Activated CD4-positive, alpha-beta T cell treated with anti-CD3 and anti-CD28 coated beads, Interleukin-2, Interleukin-6, amounts not matched to agents 100 ng/mL and 50 ng/mL, durations not matched to agents 16 hours and 8 hours (primary cell): Measurements from ENCODE around the gene CAVIN1.
A peak's percentile ranks its signal among the peaks of the same experiment; 100 is the strongest.
"Not testable (repeated sequence)": the region's sequence is repeated elsewhere in the genome, so short reads cannot be mapped to it uniquely, and the experiment has no call there.

Experiments used
- DNase-seq: peaks from one replicate; pipeline ENCODE4 v3.0.0-alpha.2; 2020

CAVIN1 gene, protein sequence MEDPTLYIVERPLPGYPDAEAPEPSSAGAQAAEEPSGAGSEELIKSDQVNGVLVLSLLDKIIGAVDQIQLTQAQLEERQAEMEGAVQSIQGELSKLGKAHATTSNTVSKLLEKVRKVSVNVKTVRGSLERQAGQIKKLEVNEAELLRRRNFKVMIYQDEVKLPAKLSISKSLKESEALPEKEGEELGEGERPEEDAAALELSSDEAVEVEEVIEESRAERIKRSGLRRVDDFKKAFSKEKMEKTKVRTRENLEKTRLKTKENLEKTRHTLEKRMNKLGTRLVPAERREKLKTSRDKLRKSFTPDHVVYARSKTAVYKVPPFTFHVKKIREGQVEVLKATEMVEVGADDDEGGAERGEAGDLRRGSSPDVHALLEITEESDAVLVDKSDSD

DNA sequence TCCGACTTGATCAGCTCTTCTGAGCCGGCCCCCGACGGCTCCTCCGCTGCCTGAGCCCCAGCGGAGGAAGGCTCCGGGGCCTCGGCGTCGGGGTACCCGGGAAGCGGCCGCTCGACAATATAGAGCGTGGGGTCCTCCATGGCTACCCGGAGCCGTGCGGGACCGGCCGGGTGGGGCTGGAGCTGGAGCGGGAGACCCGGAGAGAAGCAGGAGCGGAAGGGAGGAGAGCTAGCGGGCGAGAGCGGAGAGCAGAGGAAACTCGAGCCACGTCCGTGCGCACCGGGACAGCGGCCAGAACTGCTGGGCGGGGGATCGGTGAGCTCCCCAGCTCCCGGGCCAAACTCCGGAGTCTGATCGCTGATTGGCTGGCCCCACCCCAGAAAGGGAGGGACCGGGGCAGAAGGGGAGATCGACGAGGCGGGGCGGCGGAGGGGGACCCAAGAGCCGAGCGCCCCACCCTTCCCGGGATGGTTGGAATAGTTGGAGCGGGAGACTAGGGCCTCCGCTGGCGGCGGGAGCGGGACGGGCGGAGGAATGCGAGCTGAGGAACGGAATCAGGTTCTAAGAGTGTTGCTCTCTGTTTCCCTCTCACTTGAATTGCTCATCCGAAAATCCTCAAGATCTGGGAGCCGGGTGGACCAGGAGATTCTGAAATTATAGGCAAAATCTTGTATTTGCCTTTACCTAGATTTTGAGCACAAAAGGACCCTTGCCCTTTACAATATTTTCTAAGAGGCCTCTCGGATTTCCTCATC lies at the start of gene CAVIN1:
Gene CAVIN1, minus strand, starts transcription at position 299 of the 755 bp plus-strand sequence. Its CDS starts 159 bp downstream, at position 140.
- DNase-seq, result no peak

DNA sequence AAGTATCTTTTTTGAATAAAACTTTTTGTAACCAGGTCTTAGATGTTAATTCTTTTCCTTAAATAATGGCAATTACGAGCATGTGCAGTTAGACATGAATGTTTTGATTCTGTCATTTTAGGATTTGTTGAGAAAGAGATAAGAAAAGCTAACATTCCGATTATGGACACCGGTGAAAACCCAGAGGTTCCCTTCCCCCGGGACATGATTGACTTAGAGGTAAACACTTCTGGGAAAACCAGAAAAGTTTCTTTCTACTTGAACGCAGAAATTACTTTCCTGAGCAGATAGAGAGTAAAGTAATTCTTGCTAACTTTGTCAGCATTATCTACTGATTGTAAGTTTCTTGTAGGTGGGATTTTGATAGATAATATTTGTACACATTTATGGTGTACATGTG lies 44.8 kb upstream of the CAVIN1 start:
- no peak for DNase-seq

DNA sequence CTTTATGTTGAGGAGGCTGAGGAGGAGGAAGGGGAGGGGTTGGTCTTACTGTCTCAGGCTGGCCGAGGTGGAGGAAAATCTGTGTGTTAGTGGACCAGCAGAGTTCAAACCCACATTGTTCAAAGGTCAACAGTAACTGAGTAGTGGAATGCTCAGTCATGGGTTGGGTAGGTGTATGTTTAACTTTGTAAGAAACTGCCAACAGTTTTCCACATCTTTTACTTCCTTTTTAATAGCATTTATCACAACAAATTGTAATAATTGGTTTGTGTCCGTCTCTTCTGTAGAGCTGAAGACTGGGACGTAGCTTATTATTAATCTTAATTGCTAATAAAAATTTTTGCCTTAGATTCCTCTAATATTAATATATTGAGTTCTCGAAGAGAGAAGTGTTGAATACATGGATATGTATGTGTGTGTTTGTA lies 40.9 kb upstream of the CAVIN1 start:
- DNase-seq, result no peak

DNA sequence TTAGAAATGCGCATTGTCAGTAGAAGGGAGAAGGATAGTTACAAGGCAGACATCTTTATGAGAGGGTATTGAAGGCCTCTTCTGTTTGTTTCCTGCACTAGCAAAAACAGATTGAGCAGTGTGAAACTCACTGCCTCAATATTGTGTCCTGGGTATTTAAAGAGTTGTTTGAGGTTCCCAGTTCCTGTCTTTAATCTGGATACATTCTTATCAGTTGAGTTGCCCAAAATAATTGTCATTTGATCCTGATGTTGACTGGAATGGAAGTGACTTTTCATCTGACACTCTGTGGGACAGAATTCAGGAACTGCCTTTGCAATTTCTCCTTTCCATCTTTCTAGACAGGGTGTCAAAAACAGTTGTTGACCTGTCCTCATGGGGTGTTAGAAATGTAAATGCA lies 37.3 kb upstream of the CAVIN1 start:
- DNase-seq, result no peak

DNA sequence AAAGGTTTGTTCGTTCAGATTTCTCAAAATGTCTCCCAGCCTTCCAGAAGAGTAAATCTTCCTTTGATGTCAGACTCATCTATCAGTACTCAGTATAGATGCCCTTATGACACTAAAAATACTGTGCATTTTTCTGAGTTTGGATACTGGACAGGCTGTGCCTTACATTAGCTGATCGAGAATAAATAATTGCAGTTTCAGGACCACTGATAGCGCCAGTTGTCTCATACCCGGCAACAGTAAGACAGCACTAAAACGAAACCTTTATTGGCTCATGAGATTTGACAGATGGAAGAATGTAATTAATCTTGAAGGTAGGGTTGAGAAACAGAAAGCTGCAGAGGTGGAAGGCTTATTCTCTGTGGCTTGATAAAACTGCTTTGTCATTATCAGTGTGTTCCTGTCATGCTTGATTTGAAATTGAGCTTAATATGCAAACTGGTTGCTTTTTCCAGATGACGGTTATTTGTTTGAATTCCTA lies 36.8 kb upstream of the CAVIN1 start:
- DNase-seq, result peak; percentile 33

DNA sequence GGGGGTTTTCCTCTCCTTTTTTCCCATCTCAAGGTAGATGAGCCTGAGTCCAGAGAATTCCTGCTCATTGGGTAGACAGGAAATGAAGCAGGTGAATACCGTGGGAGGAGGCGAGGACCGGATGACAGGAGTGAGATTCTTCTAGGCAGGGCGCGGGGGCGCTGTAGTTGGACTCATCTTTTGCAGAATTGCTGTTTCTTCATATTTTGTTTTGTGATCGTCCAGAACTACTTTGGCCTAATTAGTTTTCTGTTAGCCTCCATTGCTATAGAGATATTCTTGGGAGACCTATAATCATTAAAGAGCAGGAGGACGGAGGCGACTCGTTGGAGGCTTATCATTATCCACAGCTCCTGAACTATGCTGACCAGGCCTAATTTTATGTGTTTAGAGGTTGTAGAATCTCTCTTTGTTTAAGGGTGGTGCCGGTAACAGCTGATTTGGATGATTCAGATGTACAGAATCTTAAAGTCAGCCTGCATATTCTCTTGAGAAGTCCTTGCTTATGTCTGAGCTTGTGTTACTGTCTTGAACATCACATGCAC lies 36.3 kb upstream of the CAVIN1 start:
- peak; percentile 23 for DNase-seq

DNA sequence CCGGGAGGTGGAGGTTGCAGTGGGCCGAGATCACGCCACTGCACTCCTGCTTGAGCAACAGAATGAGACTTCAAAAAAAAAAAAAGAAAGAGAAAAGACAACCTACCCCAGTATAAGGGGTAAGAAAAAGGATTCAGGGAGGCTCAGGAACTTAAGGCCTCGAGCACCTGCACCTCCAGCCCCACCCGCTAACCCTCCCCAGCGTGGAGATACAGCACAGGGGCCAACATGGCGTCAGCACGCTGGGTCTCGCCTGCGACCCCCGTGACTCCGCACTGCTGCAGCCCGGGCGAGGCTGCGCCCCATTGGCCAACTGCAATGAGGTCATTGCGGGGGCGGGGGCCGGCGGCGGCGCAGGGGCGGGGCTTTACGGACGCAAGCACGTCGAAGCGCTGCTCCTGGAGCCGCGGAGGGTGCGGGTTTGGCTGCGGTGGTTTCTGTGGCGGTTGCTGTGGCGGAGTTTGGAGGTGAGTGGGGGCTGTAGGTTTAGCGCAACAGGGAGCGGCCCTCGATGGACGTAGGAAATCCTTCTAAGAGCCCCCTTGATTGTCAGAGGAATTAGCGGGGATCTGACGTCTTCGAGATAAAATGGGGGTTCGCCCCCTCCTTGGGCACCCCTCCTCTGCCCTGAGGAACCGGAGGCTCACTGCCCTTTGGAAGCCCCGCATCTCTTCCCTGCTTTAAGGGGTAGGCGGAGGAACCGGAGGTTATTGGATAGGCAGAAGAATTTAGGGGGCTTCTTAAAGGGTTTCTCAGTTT lies 35.6 kb upstream of the CAVIN1 start, which contains the start of gene ATP6V0A1:
Gene ATP6V0A1, plus strand, starts transcription at position 382 of the 759 bp plus-strand sequence. CDS start 2,017 bp downstream, outside the sequence.
- peak; percentile 92 for DNase-seq

DNA sequence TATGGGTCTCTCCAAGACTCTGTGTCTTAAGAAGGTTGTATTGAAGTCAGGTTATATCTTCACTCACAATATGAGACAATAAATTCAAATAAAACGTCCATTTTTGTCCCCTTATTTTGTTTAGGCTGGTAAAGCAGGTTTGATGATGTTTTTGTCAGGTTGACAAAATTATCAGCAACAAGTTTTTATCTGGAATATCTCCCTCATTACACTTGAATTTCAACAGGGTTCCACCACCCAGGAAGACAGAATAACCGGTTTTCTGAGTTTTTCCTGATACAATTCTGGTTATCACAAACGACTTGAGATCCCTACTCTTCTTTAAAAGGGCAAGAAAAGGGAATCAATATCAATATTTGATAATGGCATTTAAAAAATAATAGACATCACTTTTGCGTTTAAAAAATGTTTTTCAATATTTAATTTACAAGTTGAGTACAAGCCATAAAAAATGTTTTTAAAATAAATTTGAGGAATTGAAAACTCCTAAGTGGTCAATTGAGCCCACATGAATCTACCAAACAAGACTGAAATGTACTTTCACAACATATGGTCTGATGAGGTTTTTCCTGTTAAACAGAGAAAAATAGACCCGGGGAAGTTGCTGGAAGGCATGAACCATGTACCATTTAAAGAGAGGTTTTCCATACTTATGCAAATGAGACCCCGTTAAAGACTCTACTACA lies 34.2 kb upstream of the CAVIN1 start:
- DNase-seq, result no peak

DNA sequence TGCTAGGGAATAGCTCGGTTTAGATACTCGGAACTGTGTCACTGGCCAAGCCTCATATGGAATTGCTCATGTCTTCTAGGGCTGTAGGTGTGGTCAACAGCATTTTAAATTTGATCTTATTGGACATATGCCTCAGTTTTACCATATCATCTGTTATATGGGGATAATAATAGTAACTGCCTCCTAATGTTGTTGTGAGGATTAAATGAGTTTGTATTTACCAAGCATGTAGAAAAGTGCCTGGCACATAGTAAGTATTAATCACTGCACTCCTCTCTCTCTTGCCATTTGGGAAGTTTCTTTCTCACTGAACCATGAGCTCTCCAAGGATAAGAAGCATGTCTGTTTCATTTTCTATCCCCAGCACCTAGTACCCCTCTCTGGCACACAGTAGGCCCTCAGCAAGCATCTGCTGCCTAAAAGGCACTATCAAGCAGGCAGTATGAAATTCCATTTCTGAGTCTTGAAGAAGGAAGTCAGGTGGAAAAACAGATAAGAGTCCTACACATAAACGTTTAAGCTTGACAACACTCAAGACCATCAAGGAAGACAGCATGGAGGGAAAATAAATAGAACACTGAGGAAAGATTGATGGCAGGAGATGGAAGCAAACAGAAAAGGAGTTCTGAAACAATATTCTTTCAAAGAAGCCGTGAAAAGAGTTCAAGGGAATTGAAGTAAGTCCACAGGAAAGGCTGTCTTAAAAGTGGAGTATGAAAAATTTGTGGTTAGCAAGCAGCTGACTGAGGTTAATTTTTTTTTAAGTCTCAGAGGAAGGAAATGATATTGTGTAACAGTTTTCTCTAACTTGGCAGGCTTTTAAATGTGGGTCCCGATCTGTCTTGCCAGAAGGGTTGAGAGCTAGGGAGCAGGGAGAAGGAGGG lies 33.4 kb upstream of the CAVIN1 start:
- DNase-seq, result peak; percentile 53

DNA sequence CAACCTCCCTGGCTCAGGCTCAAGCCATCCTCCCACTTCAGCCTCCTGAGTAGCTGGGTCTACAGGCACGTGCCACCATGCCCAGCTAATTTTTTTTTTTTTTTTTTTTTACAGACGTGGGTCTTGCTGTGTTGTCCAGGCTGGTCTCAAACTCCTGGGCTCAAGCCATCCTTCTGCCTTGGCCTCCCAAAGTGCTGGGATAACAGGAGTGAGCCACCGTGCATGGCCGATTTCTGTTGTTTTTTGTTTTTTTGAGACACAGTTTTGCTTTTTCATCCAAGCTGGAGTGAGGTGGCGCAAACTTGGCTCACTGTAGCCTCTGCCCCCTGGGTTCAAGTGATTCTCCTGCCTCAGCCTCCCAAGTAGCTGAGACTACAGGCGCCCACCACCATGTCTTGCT lies 31.9 kb upstream of the CAVIN1 start:
- DNase-seq, result not testable (repeated sequence)

DNA sequence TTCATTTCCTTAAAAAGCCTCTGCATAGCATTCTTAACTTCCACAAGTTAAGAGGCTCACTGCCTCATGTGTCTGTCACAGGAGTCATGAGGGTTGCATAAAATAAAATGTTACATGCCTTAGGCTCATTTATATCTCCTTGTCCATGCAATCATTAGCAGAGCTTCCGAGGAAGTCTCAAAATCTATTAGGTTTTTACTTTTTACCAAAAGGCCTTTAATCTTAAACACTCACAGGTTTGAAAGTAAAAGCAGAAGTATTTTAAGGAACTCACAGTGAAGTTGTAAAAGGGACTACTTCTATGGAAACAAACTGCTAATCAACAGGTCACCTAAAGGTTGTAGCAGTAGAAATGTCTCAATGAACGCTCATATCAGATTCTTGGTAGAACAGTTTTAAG lies 30.4 kb upstream of the CAVIN1 start:
- DNase-seq, result no peak

DNA sequence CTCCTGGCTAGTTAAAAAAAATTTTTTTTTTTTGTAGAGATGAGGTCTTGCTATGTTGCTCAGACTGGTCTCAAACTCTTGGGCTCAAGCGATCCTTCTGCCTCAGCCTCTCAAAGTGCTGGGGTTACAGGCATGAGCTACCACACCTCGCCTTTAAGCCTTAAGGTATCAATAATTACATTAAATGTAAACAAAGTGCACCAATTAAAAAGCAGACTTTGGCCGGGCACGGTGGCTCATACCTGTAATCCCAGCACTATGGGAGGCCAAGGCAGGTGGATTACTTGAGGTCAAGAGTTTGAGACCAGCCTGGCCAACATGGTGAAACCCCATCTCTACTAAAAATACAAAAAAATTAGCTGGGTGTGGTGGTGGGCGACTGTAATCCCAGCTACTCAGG lies 28.2 kb upstream of the CAVIN1 start:
- not testable (repeated sequence) for DNase-seq

DNA sequence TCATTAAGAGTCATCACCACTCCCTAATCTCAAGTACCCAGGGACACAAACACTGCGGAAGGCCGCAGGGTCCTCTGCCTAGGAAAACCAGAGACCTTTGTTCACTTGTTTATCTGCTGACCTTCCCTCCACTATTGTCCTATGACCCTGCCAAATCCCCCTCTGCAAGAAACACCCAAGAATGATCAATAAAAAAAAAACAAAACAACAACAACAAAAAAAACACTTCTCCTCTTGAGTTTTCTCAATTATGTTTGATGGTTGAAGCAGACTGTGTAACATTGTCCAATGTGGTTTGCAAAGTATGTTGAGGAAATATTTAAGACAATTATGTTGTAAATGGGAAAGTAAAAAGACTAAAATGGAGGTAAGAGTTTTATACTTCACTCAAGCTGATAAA lies 26.8 kb upstream of the CAVIN1 start:
- not testable (repeated sequence) for DNase-seq

DNA sequence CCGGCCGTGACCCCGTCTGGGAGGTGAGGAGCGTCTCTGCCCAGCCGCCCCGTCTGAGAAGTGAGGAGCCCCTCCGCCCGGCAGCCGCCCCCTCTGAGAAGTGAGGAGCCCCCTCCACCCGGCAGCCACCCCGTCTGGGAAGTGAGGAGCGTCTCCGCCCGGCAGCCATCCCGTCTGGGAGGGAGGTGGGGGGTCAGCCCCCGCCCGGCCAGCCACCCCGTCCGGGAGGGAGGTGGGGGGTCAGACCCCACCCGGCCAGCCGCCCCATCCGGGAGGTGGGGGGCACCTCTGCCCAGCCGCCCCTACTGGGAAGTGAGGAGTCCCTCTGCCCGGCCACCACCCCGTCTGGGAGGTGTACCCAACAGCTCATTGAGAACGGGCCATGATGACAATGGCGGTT lies 26.1 kb upstream of the CAVIN1 start:
- DNase-seq, result not testable (repeated sequence)

DNA sequence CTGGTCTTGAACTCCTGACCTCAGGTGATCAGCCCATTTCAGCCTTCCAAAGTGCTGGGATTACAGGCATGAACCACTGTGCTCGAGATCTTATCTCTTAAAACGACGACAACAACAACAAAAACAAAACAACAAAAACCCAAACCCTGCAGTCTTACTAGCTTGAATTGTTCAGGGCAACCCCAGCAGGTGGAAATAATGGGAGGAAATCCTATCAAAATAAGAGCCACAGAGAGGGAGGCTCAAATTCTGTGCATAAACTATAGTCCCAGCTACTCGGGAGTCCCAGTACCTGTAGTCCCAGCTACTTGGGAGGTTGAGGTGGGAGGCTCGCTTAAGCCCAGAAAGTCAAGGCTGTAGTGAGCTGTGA lies 19.1 kb upstream of the CAVIN1 start:
- DNase-seq, result no peak

DNA sequence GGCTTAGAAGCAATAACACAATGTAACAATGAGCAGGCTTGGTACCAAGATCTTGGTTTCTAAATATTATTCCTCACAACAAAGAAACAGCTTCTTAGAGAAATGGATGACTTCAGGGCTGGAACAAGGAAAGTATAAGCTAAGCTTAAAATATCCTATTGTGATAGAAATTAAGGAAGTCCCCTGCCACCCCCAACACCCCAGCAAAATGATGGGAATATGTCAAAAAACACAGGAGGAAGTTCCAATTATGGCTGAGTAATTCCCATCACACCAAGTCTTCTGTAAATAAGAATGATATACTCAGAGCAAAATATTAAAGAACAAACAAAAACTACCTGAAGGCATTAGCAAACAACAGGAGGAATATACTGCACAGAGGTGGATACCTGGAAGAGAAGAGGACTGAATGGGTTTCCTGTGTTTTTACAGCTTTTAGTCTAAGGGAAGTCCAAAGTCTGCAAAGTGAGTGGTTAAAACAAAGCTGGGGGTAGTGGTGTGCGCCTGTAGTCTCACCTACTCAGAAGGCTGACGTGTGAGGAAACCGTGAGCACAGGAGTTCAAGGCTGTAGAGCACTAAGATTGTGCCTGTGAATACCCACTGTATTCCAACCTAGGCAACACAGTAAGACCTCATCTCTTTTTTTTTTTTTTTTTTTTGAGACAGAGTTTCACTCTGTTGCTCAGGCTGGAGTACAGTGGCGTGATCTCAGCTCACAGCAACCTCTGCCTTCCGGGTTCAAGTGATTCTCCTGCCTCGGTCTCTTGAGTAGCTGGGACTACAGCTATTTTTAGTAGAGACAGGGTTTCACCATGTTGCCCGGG lies 18.5 kb upstream of the CAVIN1 start:
- DNase-seq, result no peak

DNA sequence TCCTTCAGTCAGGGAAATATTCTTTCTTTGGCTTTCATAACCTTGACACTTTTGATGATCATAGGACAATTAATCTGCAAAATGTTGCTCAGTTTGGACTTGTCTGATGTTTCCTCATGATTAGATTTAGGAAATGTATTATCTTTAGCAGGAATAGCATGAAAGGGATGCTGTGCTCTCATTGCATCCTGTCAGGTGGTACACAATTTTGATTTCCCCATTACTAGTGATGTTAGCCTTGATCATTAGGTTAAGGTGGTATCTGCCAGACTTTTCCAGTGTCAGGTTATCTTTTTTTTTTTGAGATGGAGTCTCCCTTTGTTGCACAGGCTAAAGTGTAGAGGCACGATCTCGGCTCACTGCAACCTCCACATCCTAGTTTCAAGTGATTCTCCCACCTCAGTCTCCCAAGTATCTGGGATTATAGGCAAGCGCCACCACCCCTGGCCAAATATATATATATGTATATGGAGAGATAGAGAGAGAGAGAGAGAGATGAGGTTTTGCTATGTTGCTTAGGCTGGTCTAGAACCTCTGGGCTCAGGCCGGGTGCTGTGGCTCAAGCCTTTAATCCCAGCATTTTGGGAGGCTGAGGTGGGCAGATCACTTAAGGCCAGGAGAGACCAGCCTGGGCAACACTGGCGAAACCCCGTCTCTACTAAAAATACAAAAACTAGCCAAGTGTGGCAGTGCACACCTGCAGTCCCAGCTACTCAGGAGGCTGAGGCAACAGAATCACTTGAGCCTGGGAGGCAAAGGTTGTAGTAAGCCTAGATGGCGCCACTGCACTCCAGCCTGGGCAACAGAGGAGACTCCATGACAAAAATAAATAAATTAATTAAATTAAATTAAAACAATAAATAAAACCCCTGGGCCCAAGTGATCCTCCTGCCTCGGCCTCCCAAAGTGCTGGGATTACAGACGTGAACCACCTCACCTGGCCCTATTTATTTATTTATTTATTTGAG lies 15.8 kb upstream of the CAVIN1 start:
- DNase-seq, result peak; percentile 58

DNA sequence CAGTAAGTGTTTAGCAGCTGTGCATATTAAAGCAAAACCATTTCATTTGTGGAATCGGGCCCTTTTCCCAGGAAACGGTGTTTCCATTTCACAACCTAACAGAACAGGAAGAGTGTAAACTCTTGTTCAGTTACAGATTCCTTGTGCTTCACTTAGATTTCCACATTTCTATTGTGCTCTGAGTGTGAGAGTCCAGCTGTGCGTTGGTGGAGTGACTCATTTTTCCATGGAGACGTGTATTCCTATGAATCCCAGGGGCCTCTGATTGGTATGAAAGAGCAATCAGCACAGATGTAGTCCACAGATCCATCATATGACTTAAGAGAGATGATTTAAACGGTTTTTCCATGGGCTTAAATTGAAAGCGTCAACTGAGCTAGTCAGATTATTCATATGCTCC lies 13.3 kb upstream of the CAVIN1 start:
- no peak for DNase-seq

DNA sequence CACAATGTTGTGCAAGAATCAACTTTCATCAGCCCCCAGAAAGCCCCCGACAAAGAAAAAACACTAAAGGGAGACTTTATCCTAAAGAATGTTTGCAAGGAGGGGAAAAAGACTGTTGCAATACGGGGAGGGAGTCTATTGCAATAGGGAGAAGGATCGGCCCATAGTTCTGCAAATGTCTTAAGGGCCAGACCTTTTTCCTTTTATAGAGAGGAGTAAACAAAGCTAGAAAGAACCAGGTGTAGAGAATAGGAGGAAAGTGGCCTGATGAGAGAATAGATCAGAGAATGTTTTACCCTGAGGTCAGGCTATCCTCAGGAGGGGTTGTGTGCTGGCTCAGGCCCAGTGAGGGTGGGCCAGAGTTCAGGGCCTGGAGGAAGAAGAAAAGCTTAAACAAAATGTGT lies 8.7 kb upstream of the CAVIN1 start:
- no peak for DNase-seq
